Lower leg skin (tissue), 3 donors: Measurements from ENCODE around the gene GUCY2C.

Source experiments
- POLR2A ChIP-seq, 2 donors: fragments of 450-650 bp; IDR thresholded peaks; one replicate each; pipeline ENCODE4 v1.6.1; 2016 to 2017; ENCODE audit warnings: antibody characterized with exemption in 2 of 2, mild to moderate bottlenecking in 1 of 2, moderate library complexity in 1 of 2
- TF ChIP-seq, protein P1 (sequence below), 3 donors: fragments of 450-650 bp; IDR thresholded peaks; one replicate each; pipeline ENCODE4 v1.5.1; 2016; ENCODE audit warnings: antibody characterized with exemption in 3 of 3, mild to moderate bottlenecking in 3 of 3, moderate library complexity in 2 of 3

DNA sequence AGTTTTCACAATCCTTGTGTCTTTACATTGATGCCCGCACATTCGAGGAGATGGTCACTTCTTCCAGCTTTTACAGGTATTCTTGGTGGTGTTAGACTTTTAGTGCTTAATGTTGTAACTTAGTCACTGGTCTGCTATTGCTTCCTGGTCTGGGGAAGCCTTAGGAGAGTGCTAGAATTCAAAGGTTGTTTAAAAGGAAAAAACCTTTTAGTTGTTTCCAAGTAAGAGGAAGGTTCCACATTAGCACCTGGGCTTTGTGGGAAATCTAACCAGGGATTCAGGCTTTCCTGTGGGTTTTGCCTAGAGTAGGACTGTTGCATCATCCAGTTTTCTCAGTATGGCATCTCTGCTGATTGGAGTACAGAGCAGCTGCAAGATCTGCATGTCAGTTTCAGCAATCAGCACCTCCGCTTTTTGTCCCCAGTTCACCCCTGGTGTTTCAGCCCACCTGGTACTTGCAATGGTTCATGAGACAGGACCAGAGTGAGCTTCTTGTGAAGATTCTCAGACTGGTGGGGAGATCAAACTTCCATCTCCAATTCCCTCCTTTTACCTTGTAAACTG, 84.7 kb downstream of the GUCY2C start:
- TF ChIP-seq, protein P1, sequence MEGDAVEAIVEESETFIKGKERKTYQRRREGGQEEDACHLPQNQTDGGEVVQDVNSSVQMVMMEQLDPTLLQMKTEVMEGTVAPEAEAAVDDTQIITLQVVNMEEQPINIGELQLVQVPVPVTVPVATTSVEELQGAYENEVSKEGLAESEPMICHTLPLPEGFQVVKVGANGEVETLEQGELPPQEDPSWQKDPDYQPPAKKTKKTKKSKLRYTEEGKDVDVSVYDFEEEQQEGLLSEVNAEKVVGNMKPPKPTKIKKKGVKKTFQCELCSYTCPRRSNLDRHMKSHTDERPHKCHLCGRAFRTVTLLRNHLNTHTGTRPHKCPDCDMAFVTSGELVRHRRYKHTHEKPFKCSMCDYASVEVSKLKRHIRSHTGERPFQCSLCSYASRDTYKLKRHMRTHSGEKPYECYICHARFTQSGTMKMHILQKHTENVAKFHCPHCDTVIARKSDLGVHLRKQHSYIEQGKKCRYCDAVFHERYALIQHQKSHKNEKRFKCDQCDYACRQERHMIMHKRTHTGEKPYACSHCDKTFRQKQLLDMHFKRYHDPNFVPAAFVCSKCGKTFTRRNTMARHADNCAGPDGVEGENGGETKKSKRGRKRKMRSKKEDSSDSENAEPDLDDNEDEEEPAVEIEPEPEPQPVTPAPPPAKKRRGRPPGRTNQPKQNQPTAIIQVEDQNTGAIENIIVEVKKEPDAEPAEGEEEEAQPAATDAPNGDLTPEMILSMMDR (IDR thresholded peaks at IDR 0.05), result no peak
- TF ChIP-seq POLR2A (IDR thresholded peaks at IDR 0.05), result no peak
